Measurements from ENCODE around the gene HDGFL2.

The HDGFL2 gene

GRCh38 chr19:4449022-4449638 lies 23.0 kb upstream of the HDGFL2 start:
- no peak for DNase-seq (ENCODE audit: extremely low read depth, low read depth)
- H3K4me3 ChIP-seq (replicated peaks; ENCODE audit: low read depth, low read length), result no peak overlapping the region
- TF ChIP-seq CTCF (IDR thresholded peaks at IDR 0.05; ENCODE audit: low read depth, low read length, missing control alignments), result no peak

GRCh38 chr19:4449639-4450028 lies 22.5 kb upstream of the HDGFL2 start:
- TF ChIP-seq CTCF (IDR thresholded peaks at IDR 0.05; ENCODE audit: low read depth, low read length, missing control alignments), result no peak
- no peak for DNase-seq (ENCODE audit: extremely low read depth, low read depth)
- no peak overlapping the region for H3K4me3 ChIP-seq (replicated peaks; ENCODE audit: low read depth, low read length)

- no peak for DNase-seq (ENCODE audit: extremely low read depth, low read depth)
- no peak overlapping the region for H3K4me3 ChIP-seq (replicated peaks; ENCODE audit: low read depth, low read length)
- no peak for TF ChIP-seq CTCF (IDR thresholded peaks at IDR 0.05; ENCODE audit: low read depth, low read length, missing control alignments)
Measured at GRCh38 chr19:4452230-4452990, 19.7 kb upstream of the HDGFL2 start.

- DNase-seq (ENCODE audit: extremely low read depth, low read depth), result no peak
- no peak overlapping the region for H3K4me3 ChIP-seq (replicated peaks; ENCODE audit: low read depth, low read length)
Measured at GRCh38 chr19:4453232-4454179, 18.6 kb upstream of the HDGFL2 start.

GRCh38 chr19:4454747-4455718 lies 17.1 kb upstream of the HDGFL2 start:
- DNase-seq (ENCODE audit: extremely low read depth, low read depth), result no peak
- no peak for TF ChIP-seq CTCF (IDR thresholded peaks at IDR 0.05; ENCODE audit: low read depth, low read length, missing control alignments)
- peak overlapping the region; percentile 81 for H3K4me3 ChIP-seq (replicated peaks; ENCODE audit: low read depth, low read length)

More at GRCh38 chr19:4453232-4454179, 18.6 kb upstream of the HDGFL2 start:
- TF ChIP-seq CTCF (IDR thresholded peaks at IDR 0.05; ENCODE audit: low read depth, low read length, missing control alignments), result no peak
